22Rv1 (cell line): Measurements from ENCODE around the gene NOXA1.

Experiments
- CTCF ChIP-seq: fragments of 450-650 bp; IDR thresholded peaks from 2 replicates; pipeline ENCODE4 v1.5.1; 2017; ENCODE audit warnings: mild to moderate bottlenecking
- ZFX ChIP-seq: fragments of 450-650 bp; IDR thresholded peaks from 2 replicates; pipeline ENCODE4 v1.6.1; 2017; ENCODE audit warnings: antibody characterized with exemption, borderline replicate concordance

DNA sequence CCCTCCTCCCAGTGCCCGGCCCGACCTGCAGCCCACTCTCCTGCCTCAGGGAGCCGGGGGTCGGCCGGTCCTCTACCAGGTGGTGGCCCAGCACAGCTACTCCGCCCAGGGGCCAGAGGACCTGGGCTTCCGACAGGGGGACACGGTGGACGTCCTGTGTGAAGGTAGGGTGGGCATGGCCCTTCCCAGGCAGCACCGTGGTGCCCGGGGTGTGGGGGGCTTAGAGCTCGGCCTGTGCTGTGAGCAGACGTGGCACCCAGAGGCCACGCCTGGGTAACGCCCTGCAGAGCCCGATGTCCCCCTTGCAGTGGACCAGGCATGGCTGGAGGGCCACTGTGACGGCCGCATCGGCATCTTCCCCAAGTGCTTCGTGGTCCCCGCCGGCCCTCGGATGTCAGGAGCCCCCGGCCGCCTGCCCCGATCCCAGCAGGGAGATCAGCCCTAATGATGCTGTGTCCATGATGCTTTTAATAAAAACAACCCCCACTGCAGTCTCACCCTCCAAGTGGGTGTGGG, 10.8 kb downstream of the NOXA1 start:
- no peak for TF ChIP-seq CTCF
- no peak for TF ChIP-seq ZFX
